Smooth muscle cell (in vitro differentiated cells): Measurements from ENCODE around the gene CCDC88C. TPM values are rescaled to one million over a fixed set of nuclear protein-coding genes. Genes with fewer than 3 reads are reported as not detected.

Experiments
- DNase-seq: peaks from one replicate; lab custom pipeline; 2025; ENCODE audit not compliant: unreplicated experiment; lab: John Stamatoyannopoulos, UW
- H2AFZ ChIP-seq: fragments of 200-600 bp; sonication (generic); 2 replicates; pipeline ENCODE4 v1.6.0; 2016; ENCODE audit warnings: antibody characterized with exemption, low read depth, mild to moderate bottlenecking
- H3F3A ChIP-seq: fragments of 200-600 bp; sonication (generic); 2 replicates; pipeline ENCODE4 v1.6.0; 2017; ENCODE audit warnings: antibody characterized with exemption, low read depth
- H3K27ac ChIP-seq: fragments of 200-600 bp; sonication (generic); 2 replicates; pipeline ENCODE4 v1.5.1; 2016; ENCODE audit warnings: low read depth, mild to moderate bottlenecking
- H3K27me3 ChIP-seq: fragments of 200-600 bp; sonication (generic); 2 replicates; pipeline ENCODE4 v1.6.1; 2016; ENCODE audit warnings: low read depth, mild to moderate bottlenecking
- H3K36me3 ChIP-seq: fragments of 200-600 bp; sonication (generic); 2 replicates; pipeline ENCODE4 v1.5.1; 2016; ENCODE audit warnings: low read depth
- H3K4me1 ChIP-seq: fragments of 200-600 bp; sonication (generic); 2 replicates; pipeline ENCODE4 v1.5.1; 2016; ENCODE audit warnings: low read depth
- H3K4me2 ChIP-seq: fragments of 200-600 bp; sonication (generic); 2 replicates; pipeline ENCODE4 v1.6.0; 2016; ENCODE audit warnings: mild to moderate bottlenecking
- H3K4me3 ChIP-seq: fragments of 200-600 bp; sonication (generic); 2 replicates; pipeline ENCODE4 v1.5.1; 2016; ENCODE audit warnings: mild to moderate bottlenecking
- H3K79me2 ChIP-seq: fragments of 200-600 bp; sonication (generic); 2 replicates; pipeline ENCODE4 v1.6.0; 2016; ENCODE audit warnings: low read depth, mild to moderate bottlenecking
- H3K9ac ChIP-seq: fragments of 200-600 bp; sonication (generic); 2 replicates; pipeline ENCODE4 v1.6.0; 2016; ENCODE audit warnings: low read depth
- H3K9me3 ChIP-seq: fragments of 200-600 bp; sonication (generic); replicated peaks from 2 replicates; pipeline ENCODE4 v1.5.1; 2016; ENCODE audit warnings: low read depth
- H4K20me1 ChIP-seq: fragments of 200-600 bp; sonication (generic); 2 replicates; pipeline ENCODE4 v1.6.0; 2016; ENCODE audit warnings: low read depth
- WGBS: methylation state at CpG from one replicate; pipeline ENCODE4 v1.1.7; 2016; ENCODE audit warnings: low lambda C conversion rate; 5-methylcytosine and 5-hydroxymethylcytosine counted together
- polyA plus RNA-seq: library from polyadenylated mRNA; unstranded; fragments of >200 nt; fragmentation: Nextera tagmentation; extraction: Ambion mirVana; gene quantifications from 2 replicates; pipeline ENCODE4 v1.2.1, GENCODE V29; 2016
- total RNA-seq: library from RNA; depleted of rRNA; stranded (reverse); fragments of >200 nt; gene quantifications from 2 replicates; pipeline ENCODE4 v1.2.3, GENCODE V29; 2014
- TF ChIP-seq, protein P1 (sequence below): fragments of 200-600 bp; sonication (generic); IDR thresholded peaks from 2 replicates; pipeline ENCODE4 v1.5.1; 2017; ENCODE audit warnings: borderline replicate concordance, mild to moderate bottlenecking, antibody characterized with exemption; ENCODE audit not compliant: insufficient read depth, poor library complexity, severe bottlenecking

The CCDC88C gene
- total and polyA plus RNA-seq, 2 experiments from 2014 or later: 1.1 TPM; not detected in 1

DNA sequence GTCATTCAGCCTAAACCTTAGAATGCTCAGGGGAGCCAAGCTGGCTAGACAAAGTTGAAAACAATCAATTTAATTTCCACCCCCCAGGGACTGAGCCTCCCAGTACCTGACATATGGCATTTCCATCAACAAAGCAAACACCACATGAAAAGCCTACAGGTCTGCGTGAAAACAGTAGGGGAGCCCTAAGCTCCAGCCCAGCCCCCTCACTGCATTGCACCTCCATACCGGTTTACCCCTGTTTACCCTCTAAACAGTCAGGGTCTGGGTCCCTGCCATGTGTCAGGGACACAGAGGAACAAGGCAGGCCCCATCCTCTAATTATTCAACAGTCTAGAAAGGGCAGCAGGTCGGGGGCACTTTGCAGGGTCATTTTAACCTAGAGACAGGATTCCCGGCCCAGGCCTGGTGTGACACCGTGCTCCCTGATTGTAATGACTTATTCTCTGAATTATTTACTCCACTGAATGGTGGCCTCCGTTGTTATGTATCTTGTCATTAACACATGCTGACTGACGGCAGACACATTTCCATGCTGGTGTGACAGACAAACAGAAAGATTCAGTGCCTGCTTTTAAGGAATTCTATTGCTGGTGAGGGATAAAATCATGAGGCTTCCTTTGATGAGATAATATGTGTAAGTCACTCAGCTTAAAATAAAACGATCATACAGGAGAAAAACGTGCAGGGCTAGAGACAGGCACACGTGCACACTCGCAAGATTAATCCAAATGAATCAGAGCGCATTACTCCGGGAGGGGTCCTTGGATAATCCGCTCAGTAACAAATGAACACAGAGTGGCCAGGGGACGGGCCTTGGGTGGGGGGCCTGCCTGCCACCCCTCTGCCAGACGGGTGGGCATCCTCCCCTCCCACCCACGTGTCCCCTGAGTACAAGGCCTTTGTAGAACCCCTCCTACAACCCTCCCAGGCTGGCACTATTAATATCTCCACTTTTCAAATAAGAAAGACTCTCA is 23.2 kb downstream of the CCDC88C start:
- Histone ChIP-seq H3K4me3 (no peak overlapping the region), H3K27ac (no peak overlapping the region), H3K79me2 (no peaks in the 10 kb centered on the region), H2AFZ (no peak overlapping the region), H3K27me3 (peaks cover 97% of the 10 kb centered on the region), H3K4me2 (no peak overlapping the region), H3F3A (no peaks in the 10 kb centered on the region), H3K36me3 (no peaks in the 10 kb centered on the region), H4K20me1 (no peaks in the 10 kb centered on the region), H3K9ac (no peak overlapping the region), H3K9me3 (no peaks in the 10 kb centered on the region), H3K4me1 (peaks cover 33% of the 10 kb centered on the region)
- DNase-seq: no peak
- 80% methylated on average over 17 of the region's 17 CpGs for WGBS
- TF ChIP-seq, protein P1, sequence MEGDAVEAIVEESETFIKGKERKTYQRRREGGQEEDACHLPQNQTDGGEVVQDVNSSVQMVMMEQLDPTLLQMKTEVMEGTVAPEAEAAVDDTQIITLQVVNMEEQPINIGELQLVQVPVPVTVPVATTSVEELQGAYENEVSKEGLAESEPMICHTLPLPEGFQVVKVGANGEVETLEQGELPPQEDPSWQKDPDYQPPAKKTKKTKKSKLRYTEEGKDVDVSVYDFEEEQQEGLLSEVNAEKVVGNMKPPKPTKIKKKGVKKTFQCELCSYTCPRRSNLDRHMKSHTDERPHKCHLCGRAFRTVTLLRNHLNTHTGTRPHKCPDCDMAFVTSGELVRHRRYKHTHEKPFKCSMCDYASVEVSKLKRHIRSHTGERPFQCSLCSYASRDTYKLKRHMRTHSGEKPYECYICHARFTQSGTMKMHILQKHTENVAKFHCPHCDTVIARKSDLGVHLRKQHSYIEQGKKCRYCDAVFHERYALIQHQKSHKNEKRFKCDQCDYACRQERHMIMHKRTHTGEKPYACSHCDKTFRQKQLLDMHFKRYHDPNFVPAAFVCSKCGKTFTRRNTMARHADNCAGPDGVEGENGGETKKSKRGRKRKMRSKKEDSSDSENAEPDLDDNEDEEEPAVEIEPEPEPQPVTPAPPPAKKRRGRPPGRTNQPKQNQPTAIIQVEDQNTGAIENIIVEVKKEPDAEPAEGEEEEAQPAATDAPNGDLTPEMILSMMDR: no peak

DNA sequence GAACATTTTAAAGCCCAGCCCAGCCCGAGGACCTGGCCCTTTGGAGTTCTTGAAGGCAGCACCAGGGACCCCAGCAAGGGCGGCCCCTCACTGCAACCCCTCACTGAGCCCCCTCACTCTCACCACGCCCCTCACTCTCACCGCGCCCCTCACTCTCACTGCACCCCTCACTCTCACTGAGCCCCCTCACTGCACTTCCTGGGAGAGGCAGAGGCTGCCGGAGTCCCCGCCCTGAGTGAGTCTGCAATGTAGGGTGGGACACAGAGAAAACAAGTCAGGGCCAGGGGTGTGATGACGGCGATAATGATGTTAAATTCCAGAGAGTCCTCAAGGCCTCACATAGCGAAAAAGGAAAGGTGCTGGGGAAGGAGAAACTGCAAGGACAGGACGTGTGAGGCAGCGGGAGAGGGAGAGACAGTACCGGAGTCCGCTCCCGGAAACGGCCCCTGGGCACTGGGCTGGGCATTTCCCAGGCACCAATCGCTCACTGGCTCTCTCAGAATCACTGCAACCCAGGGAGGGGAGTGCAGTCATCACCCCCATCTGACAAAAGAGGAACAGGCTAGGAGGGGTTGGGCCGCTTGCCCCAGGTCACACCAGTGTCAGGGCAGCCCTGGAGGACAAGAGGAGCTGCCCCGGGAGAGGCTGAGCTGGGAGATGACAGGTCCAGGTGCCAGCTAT is 24.9 kb downstream of the CCDC88C start:
- H3K27ac ChIP-seq: no peak overlapping the region
- no peaks in the 10 kb centered on the region for H3K9me3 ChIP-seq
- H3K4me3 ChIP-seq: no peak overlapping the region
- H3K79me2 ChIP-seq: no peaks in the 10 kb centered on the region
- no peak overlapping the region for H3K9ac ChIP-seq
- H3K36me3 ChIP-seq: no peaks in the 10 kb centered on the region
- DNase-seq: no peak
- peaks cover 43% of the 10 kb centered on the region for H3K4me1 ChIP-seq
- H3F3A ChIP-seq: no peaks in the 10 kb centered on the region
- WGBS: 55% methylated on average over 19 of the region's 19 CpGs
- H4K20me1 ChIP-seq: no peaks in the 10 kb centered on the region
- no peak overlapping the region for H3K4me2 ChIP-seq
- peaks cover 89% of the 10 kb centered on the region for H3K27me3 ChIP-seq
- H2AFZ ChIP-seq: no peak overlapping the region
- TF ChIP-seq, protein P1: no peak

DNA sequence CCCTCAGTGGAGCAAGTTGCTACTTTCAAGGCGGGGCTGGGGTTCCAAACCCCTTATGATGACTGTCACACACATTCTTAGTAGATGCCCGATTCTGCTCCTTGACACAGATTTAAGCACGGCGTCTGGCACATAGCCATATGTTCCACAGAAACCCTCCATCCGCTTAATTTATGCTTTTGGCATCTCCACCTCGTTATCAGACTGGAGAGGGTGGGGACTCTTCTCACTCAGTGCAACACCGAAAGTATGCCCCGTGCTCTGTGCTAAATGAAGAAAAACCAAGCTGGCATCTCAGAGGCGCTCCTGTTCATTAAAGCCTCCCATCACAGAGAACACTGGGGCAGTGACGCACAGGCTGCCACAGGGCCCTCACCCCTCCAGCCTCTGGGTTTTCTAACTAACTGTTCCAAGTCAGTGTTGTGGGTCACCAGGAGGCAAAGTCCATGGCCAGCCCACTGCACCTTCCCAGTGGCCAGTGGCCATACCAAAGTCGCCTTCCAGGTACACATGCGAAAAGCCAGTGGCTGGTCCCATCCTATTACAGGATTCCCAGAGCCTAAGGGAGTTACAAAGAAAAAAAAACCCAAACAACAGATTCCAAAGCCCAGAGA is 27.3 kb downstream of the CCDC88C start:
- WGBS: 93% methylated on average over 12 of the region's 12 CpGs
- Histone ChIP-seq H4K20me1 (no peaks in the 10 kb centered on the region), H3F3A (no peaks in the 10 kb centered on the region), H3K4me2 (no peak overlapping the region), H3K36me3 (no peaks in the 10 kb centered on the region), H3K27me3 (peaks cover 67% of the 10 kb centered on the region), H3K9ac (no peak overlapping the region), H3K79me2 (no peaks in the 10 kb centered on the region), H3K4me3 (no peak overlapping the region), H3K4me1 (peaks cover 34% of the 10 kb centered on the region), H3K27ac (no peak overlapping the region), H2AFZ (no peak overlapping the region), H3K9me3 (no peaks in the 10 kb centered on the region)
- DNase-seq: no peak
- TF ChIP-seq, protein P1: no peak
